K562 (cell line): Measurements from ENCODE around the gene ERBB3. TPM values are rescaled to one million over a fixed set of nuclear protein-coding genes. Genes with fewer than 3 reads are reported as not detected.

ENCODE experiments used
- ARID1B ChIP-seq: fragments of 450-650 bp; IDR thresholded peaks from 2 replicates; pipeline ENCODE4 v1.6.1; 2016; ENCODE audit warnings: antibody characterized with exemption, mild to moderate bottlenecking, inconsistent platforms
- BRF1 ChIP-seq: IDR thresholded peaks from 3 replicates; pipeline ENCODE4 v1.6.1; 2011; ENCODE audit warnings: borderline replicate concordance, mild to moderate bottlenecking; ENCODE audit not compliant: insufficient read length; ENCODE audit errors: extremely low read depth
- ELK1 ChIP-seq: sonication (generic); formaldehyde crosslinking; IDR thresholded peaks from 2 replicates; pipeline ENCODE4 v1.8.1; 2022; ENCODE audit warnings: missing genetic modification reagents
- GTF2E2 ChIP-seq: fragments of 200-800 bp; sonication (Bioruptor generic); IDR thresholded peaks from 2 replicates; pipeline ENCODE4 v1.6.1; 2016; ENCODE audit warnings: missing genetic modification characterization, missing compliant biosample characterization
- HMGN3 ChIP-seq: IDR thresholded peaks from 2 replicates; pipeline ENCODE4 v1.6.1; 2011; ENCODE audit warnings: borderline replicate concordance, low read depth, mild to moderate bottlenecking, mixed read lengths, low read length; ENCODE audit not compliant: insufficient read length; ENCODE audit errors: extremely low read depth
- MED1 ChIP-seq: sonication (generic); formaldehyde crosslinking; IDR thresholded peaks from 2 replicates; pipeline ENCODE4 v1.8.1; 2023; ENCODE audit warnings: missing genetic modification reagents, borderline replicate concordance
- NFRKB ChIP-seq: fragments of 450-650 bp; IDR thresholded peaks from 2 replicates; pipeline ENCODE4 v1.6.1; 2016; ENCODE audit warnings: low read depth
- ZNF239 ChIP-seq: fragments of 250-450 bp; sonication (Bioruptor Pico); IDR thresholded peaks from 2 replicates; pipeline ENCODE4 v1.4.0; 2020; ENCODE audit warnings: mild to moderate bottlenecking
- ZNF408 ChIP-seq: fragments of 250-450 bp; sonication (Bioruptor Pico); IDR thresholded peaks from 2 replicates; pipeline ENCODE4 v1.4.0; 2020; ENCODE audit warnings: low read depth, mild to moderate bottlenecking, moderate library complexity
- ZNF780A ChIP-seq: fragments of 250-450 bp; sonication (Bioruptor Pico); IDR thresholded peaks from 2 replicates; pipeline ENCODE4 v1.5.0; 2021; ENCODE audit warnings: mild to moderate bottlenecking
- polyA plus RNA-seq, 8 experiments: library from polyadenylated mRNA; depleted of rRNA in 4 of 8; stranded (reverse) in 5 of 8; unstranded in 3 of 8; fragments of >200 nt; fragmentation: Nextera tagmentation in 2 of 8; fragmentation: Illumina TruSeq in 1 of 8; extraction: Ambion mirVana in 2 of 8; extraction: Trizol in 1 of 8; gene quantifications; 2 replicates each; pipeline versions ENCODE4 v1.2.1 to v1.2.3, GENCODE V29; 2011 to 2014; ENCODE audit warnings: inconsistent platforms in 1 of 8, missing spikeins in 1 of 8
- total RNA-seq, 7 experiments: library from RNA; depleted of rRNA in 6 of 7; stranded (reverse); fragments of >200 nt in 6 of 7; fragmentation: Illumina TruSeq in 2 of 7; extraction: Trizol in 2 of 7; gene quantifications; 2 replicates each; pipeline versions ENCODE4 v1.2.1 to v1.2.3, GENCODE V29; 2011 to 2021; ENCODE audit warnings: low replicate concordance in 1 of 7
- TF ChIP-seq, protein P1 (sequence below): fragments of 450-650 bp; formaldehyde crosslinking; conservative IDR thresholded peaks from 2 replicates; pipeline ENCODE4 v1.4.0; 2022; ENCODE audit warnings: mild to moderate bottlenecking, missing genetic modification characterization

The ERBB3 gene
- total and polyA plus RNA-seq, 9 of the 15 experiments (the other 6 are each of a cell fraction or from before 2014, with no cell fraction given): 1.5 to 5.4 (median 3.8) TPM

GRCh38 chr12:56071648-56072047, 8.3 kb upstream of the ERBB3 start (continued):
- TF ChIP-seq BRF1: no peak
- no peak for TF ChIP-seq ZNF408 (CRISPR knock-in tag)
- TF ChIP-seq ZNF239: no peak
- TF ChIP-seq NFRKB: no peak
- TF ChIP-seq HMGN3: no peak
- TF ChIP-seq ZNF780A: no peak
- TF ChIP-seq ARID1B: no peak
- TF ChIP-seq GTF2E2 (tag): no peak
- TF ChIP-seq ELK1 (CRISPR knock-in tag): no peak
- TF ChIP-seq, protein P1, sequence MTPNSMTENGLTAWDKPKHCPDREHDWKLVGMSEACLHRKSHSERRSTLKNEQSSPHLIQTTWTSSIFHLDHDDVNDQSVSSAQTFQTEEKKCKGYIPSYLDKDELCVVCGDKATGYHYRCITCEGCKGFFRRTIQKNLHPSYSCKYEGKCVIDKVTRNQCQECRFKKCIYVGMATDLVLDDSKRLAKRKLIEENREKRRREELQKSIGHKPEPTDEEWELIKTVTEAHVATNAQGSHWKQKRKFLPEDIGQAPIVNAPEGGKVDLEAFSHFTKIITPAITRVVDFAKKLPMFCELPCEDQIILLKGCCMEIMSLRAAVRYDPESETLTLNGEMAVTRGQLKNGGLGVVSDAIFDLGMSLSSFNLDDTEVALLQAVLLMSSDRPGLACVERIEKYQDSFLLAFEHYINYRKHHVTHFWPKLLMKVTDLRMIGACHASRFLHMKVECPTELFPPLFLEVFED (CRISPR knock-in tag): no peak
- no peak for TF ChIP-seq MED1 (CRISPR knock-in tag)
